SK-N-SH (cell line): ENCODE data around the gene MPC1. TPM values are rescaled to one million over a fixed set of nuclear protein-coding genes. Genes with fewer than 3 reads are reported as not detected.
"Not testable (repeated sequence)": the region's sequence is repeated elsewhere in the genome, so short reads cannot be mapped to it uniquely, and the experiment has no call there.

Experiments used
- CTCF ChIA-PET: fragments of 300-600, 350-600 bp; formaldehyde crosslinking; extraction: SDS; loops from one replicate; lab custom pipeline; 2021; lab: Yijun Ruan, JAX
- POLR2A ChIA-PET: fragments of 350-600 bp; sonication (Branson Sonifier 250); formaldehyde crosslinking; extraction: SDS; loops from one replicate; lab custom pipeline; 2020; ENCODE audit warnings: antibody characterized with exemption, inconsistent platforms; lab: Yijun Ruan, JAX
- DNase-seq: peaks from one replicate; pipeline ENCODE4 v3.0.0; 2012
- H2AFZ ChIP-seq: fragments of 200-600 bp; sonication (generic); 2 replicates; pipeline ENCODE4 v1.8.1; 2016; ENCODE audit warnings: antibody characterized with exemption, mild to moderate bottlenecking, low read depth
- H3F3A ChIP-seq: fragments of 200-600 bp; sonication (generic); replicated peaks from 2 replicates; pipeline ENCODE3; 2016; ENCODE audit warnings: antibody characterized with exemption, mild to moderate bottlenecking; ENCODE audit not compliant: insufficient read depth
- H3K27ac ChIP-seq, 2 experiments: fragments of 200-500 bp in 1 of 2; fragments of 200-600 bp in 1 of 2; sonication (Bioruptor generic) in 1 of 2; sonication (generic), shearing (Covaris generic) in 1 of 2; 2 replicates each; pipeline versions ENCODE4 v1.5.1 to v1.6.1; 2014 to 2016; ENCODE audit warnings: low read depth in 2 of 2, inconsistent platforms in 1 of 2, low read length in 1 of 2, mild to moderate bottlenecking in 1 of 2, mixed read lengths in 1 of 2
- H3K27me3 ChIP-seq: fragments of 200-600 bp; sonication (generic), shearing (Covaris generic); 2 replicates; pipeline ENCODE4 v1.6.1; 2016; ENCODE audit warnings: mixed run types; ENCODE audit not compliant: insufficient read depth
- H3K36me3 ChIP-seq, 2 experiments: fragments of 200-500 bp in 1 of 2; fragments of 200-600 bp in 1 of 2; sonication (Bioruptor generic) in 1 of 2; sonication (generic) in 1 of 2; replicated peaks in 1 of 2; 2 replicates each; pipeline versions ENCODE3 to v1.5.1; 2014 to 2016; ENCODE audit warnings: low read length in 1 of 2, mild to moderate bottlenecking in 1 of 2; ENCODE audit not compliant: insufficient read depth in 2 of 2, control insufficient read depth in 1 of 2
- H3K4me1 ChIP-seq, 2 experiments: fragments of 200-500 bp in 1 of 2; fragments of 200-600 bp in 1 of 2; sonication (Bioruptor generic) in 1 of 2; sonication (generic), shearing (Covaris generic) in 1 of 2; 2 replicates each; pipeline versions ENCODE4 v1.5.1 to v1.6.1; 2014 to 2016; ENCODE audit warnings: low read depth in 1 of 2, low read length in 1 of 2, mixed run types in 1 of 2; ENCODE audit not compliant: insufficient read depth in 2 of 2, control insufficient read depth in 1 of 2
- H3K4me2 ChIP-seq: fragments of 200-600 bp; sonication (generic), shearing (Covaris generic); 2 replicates; pipeline ENCODE4 v1.6.1; 2017; ENCODE audit warnings: mixed run types
- H3K4me3 ChIP-seq, 2 experiments: fragments of 200-500 bp in 1 of 2; fragments of 200-600 bp in 1 of 2; sonication (Bioruptor generic) in 1 of 2; sonication (generic), shearing (Covaris generic) in 1 of 2; 2 replicates each; pipeline versions ENCODE4 v1.5.1 to v1.8.1; 2014 to 2016; ENCODE audit warnings: low read depth in 2 of 2, inconsistent platforms in 1 of 2, low read length in 1 of 2, mild to moderate bottlenecking in 1 of 2, mixed read lengths in 1 of 2, moderate library complexity in 1 of 2
- H3K79me2 ChIP-seq: fragments of 200-600 bp; sonication (generic); 2 replicates; pipeline ENCODE4 v1.8.1; 2017; ENCODE audit warnings: mild to moderate bottlenecking; ENCODE audit not compliant: insufficient read depth
- H3K9ac ChIP-seq: fragments of 200-600 bp; sonication (generic); 2 replicates; pipeline ENCODE4 v1.6.1; 2017; ENCODE audit warnings: mixed run types
- H3K9me2 ChIP-seq: fragments of 200-600 bp; sonication (generic); 2 replicates; pipeline ENCODE4 v1.6.1; 2017; ENCODE audit warnings: mixed run types
- H3K9me3 ChIP-seq: fragments of 200-600 bp; sonication (generic); 2 replicates; pipeline ENCODE4 v1.6.1; 2017; ENCODE audit warnings: mixed run types, mild to moderate bottlenecking, moderate library complexity
- H4K20me1 ChIP-seq: fragments of 200-600 bp; sonication (generic); 2 replicates; pipeline ENCODE4 v1.6.1; 2017; ENCODE audit warnings: mild to moderate bottlenecking, mixed run types; ENCODE audit not compliant: insufficient read depth
- GABPA ChIP-seq: IDR thresholded peaks from 2 replicates; pipeline ENCODE4 v1.4.0; 2012; ENCODE audit warnings: low read depth, mild to moderate bottlenecking
- JUND ChIP-seq: IDR thresholded peaks from 2 replicates; pipeline ENCODE4 v1.4.0; 2012
- NRF1 ChIP-seq: IDR thresholded peaks from 2 replicates; pipeline ENCODE4 v1.6.1; 2012; ENCODE audit warnings: low read depth, mild to moderate bottlenecking, low read length
- WGBS: methylation state at CpG from one replicate; pipeline ENCODE4 v1.1.6; 2017; ENCODE audit warnings: low lambda C conversion rate; 5-methylcytosine and 5-hydroxymethylcytosine counted together
- polyA plus RNA-seq, 3 experiments: library from polyadenylated mRNA; depleted of rRNA; stranded (reverse); fragments of >200 nt; gene quantifications; 2 replicates each; pipeline ENCODE4 v1.2.3, GENCODE V29; 2012

The MPC1 gene
- polyA plus RNA-seq, 1 of the 3 experiments (the other 2 are of a cell fraction), result 13.6 TPM

GRCh38 chr6:166389119-166389518, 6.4 kb upstream of the MPC1 start:
- H3K4me2 ChIP-seq, result no peak overlapping the region
- no peaks in the 10 kb centered on the region for H4K20me1 ChIP-seq
- DNase-seq, result no peak
- 0 out of 2 replicates have a peak, but pooled peaks cover 3% of the 10 kb centered on the region for H3K9me2 ChIP-seq
- no peaks in the 10 kb centered on the region for H3K79me2 ChIP-seq
- H3K27ac ChIP-seq, result no peak overlapping the region
- WGBS, result 43% methylated on average over 3 of the region's 3 CpGs
- H3K4me1 ChIP-seq, result no peaks in the 10 kb centered on the region
- ChIA-PET CTCF (interaction anchor here (0.5 to 2.1 kb wide), 4 partner anchors 8 to 93 kb away, joined by 3 to 15 read pairs (median 4); no protein-coding TSS in a partner anchor), POLR2A (no interaction called here)
- no peak overlapping the region for H3K4me3 ChIP-seq
- H3K9me3 ChIP-seq, result no peaks in the 10 kb centered on the region
- H3F3A ChIP-seq, result peaks cover 9% of the 10 kb centered on the region
- H3K27me3 ChIP-seq, result no peaks in the 10 kb centered on the region
- TF ChIP-seq NRF1, result no peak
- H3K36me3 ChIP-seq, result no peaks in the 10 kb centered on the region
- H3K9ac ChIP-seq, result no peak overlapping the region
- H2AFZ ChIP-seq, result no peak overlapping the region

GRCh38 chr6:166388290-166389004, 5.7 kb upstream of the MPC1 start:
- H2AFZ ChIP-seq, result no peak overlapping the region
- no peaks in the 10 kb centered on the region for H3K4me1 ChIP-seq
- WGBS, result 83% methylated on average over 13 of the region's 13 CpGs
- H3K79me2 ChIP-seq, result no peaks in the 10 kb centered on the region
- H3K36me3 ChIP-seq, result no peaks in the 10 kb centered on the region
- ChIA-PET POLR2A (no interaction called here), CTCF (interaction anchor here (1.0 to 2.1 kb wide), 4 partner anchors 11 to 113 kb away, joined by 3 to 15 read pairs (median 6); no protein-coding TSS in a partner anchor)
- 0 out of 2 replicates have a peak, but pooled peaks cover 3% of the 10 kb centered on the region for H3K9me2 ChIP-seq
- no peak overlapping the region for H3K4me3 ChIP-seq
- H4K20me1 ChIP-seq, result no peaks in the 10 kb centered on the region
- no peak overlapping the region for H3K27ac ChIP-seq
- DNase-seq, result no peak
- peaks cover 14% of the 10 kb centered on the region for H3F3A ChIP-seq
- H3K27me3 ChIP-seq, result no peaks in the 10 kb centered on the region
- no peak for TF ChIP-seq JUND
- TF ChIP-seq, all 33 proteins: peak for 0
- H3K9ac ChIP-seq, result no peak overlapping the region
- H3K4me2 ChIP-seq, result no peak overlapping the region
- H3K9me3 ChIP-seq, result no peaks in the 10 kb centered on the region

- 78% methylated on average over 5 of the region's 5 CpGs for WGBS
- ChIA-PET POLR2A (no interaction called here), CTCF (interaction anchor here (1.1 to 2.4 kb wide), 4 partner anchors 11 to 112 kb away, joined by 3 to 15 read pairs (median 7); no protein-coding TSS in a partner anchor)
- Histone ChIP-seq H3K9me2 (0 out of 2 replicates have a peak, but pooled peaks cover 3% of the 10 kb centered on the region), H3K9me3 (no peaks in the 10 kb centered on the region), H3K4me2 (no peak overlapping the region), H3K27me3 (no peaks in the 10 kb centered on the region), H2AFZ (no peak overlapping the region), H3K4me3 (no peak overlapping the region), H3K27ac (no peak overlapping the region), H3K79me2 (no peaks in the 10 kb centered on the region), H3K9ac (no peak overlapping the region), H3K36me3 (no peaks in the 10 kb centered on the region), H3K4me1 (no peaks in the 10 kb centered on the region), H3F3A (peaks cover 16% of the 10 kb centered on the region), H4K20me1 (no peaks in the 10 kb centered on the region)
- DNase-seq, result no peak
- TF ChIP-seq GABPA, result no peak
- TF ChIP-seq, all 33 proteins: peak for 0
Observed at GRCh38 chr6:166387642-166388289, 5.0 kb upstream of the MPC1 start.

GRCh38 chr6:166387098-166387497, 4.4 kb upstream of the MPC1 start:
- H3K9me3 ChIP-seq, H3K9ac ChIP-seq, POLR2A ChIA-PET, H4K20me1 ChIP-seq, H3K79me2 ChIP-seq, DNase-seq, H2AFZ ChIP-seq, H3K36me3 ChIP-seq, H3K4me2 ChIP-seq, H3K4me1 ChIP-seq, H3K4me3 ChIP-seq, H3K9me2 ChIP-seq, H3K27me3 ChIP-seq, H3K27ac ChIP-seq: not testable (repeated sequence)
- H3F3A ChIP-seq, result peaks cover 16% of the 10 kb centered on the region
- WGBS, result 89% methylated on average over 9 of the region's 9 CpGs
- CTCF ChIA-PET, result interaction anchor here (0.6 to 2.4 kb wide), 5 partner anchors 12 to 74 kb away, joined by 3 to 15 read pairs (median 5); no protein-coding TSS in a partner anchor
